Activated naive CD4-positive, alpha-beta T cell treated with anti-CD3 and anti-CD28 coated beads, Interleukin-2, amount 50 U/mL, for 24 hours (primary cell): ENCODE data around the gene SLC12A5.
A peak's percentile ranks its signal among the peaks of the same experiment; 100 is the strongest.
"Not testable (repeated sequence)": the region's sequence is repeated elsewhere in the genome, so short reads cannot be mapped to it uniquely, and the experiment has no call there.

Experiments
- H3K27ac Mint-ChIP-seq: one replicate; pipeline ENCODE4 v1.8.0; 2021; ENCODE audit warnings: mild to moderate bottlenecking, mixed read lengths
- H3K27me3 Mint-ChIP-seq: one replicate; pipeline ENCODE4 v1.8.0; 2021; ENCODE audit warnings: mixed read lengths
- H3K36me3 Mint-ChIP-seq: one replicate; pipeline ENCODE4 v1.8.0; 2021; ENCODE audit warnings: mixed read lengths
- H3K4me1 Mint-ChIP-seq: one replicate; pipeline ENCODE4 v1.8.0; 2021; ENCODE audit warnings: mixed read lengths
- H3K4me3 Mint-ChIP-seq: one replicate; pipeline ENCODE4 v1.8.0; 2021; ENCODE audit warnings: mild to moderate bottlenecking, mixed read lengths
- H3K9me3 Mint-ChIP-seq: one replicate; pipeline ENCODE4 v1.8.0; 2021; ENCODE audit warnings: mixed read lengths

SLC12A5 gene

DNA sequence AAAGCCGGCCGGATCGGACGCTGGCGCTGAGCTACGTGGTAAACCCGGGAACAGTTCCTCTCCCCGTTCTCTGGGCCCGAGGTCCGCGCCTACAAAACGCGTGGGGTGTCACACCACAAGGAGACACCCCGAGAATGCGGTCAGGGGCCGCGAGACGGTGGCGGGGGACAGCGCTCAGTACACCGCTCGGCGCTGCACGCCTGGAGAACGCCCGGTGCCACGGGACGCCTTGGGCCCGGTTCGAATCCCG is 60.1 kb downstream of the SLC12A5 start:
- Mint-ChIP-seq H3K4me1 (peaks cover 57% of the 10 kb centered on the region), H3K27ac (peak overlapping the region; percentile 77)

GRCh38 chr20:46089417-46090388 is 60.7 kb downstream of the SLC12A5 start, which contains the start of gene NCOA5:
NCOA5 (minus strand) TSS chr20:46089962; CDS start chr20:46079424, 10,538 bp downstream.
- H3K4me3 Mint-ChIP-seq: peak within 1 kb of the TSS; percentile 95
- H3K36me3 Mint-ChIP-seq: peaks cover 3% of the 10 kb centered on the region
- H3K4me1 Mint-ChIP-seq: peaks cover 50% of the 10 kb centered on the region
- H3K27ac Mint-ChIP-seq: peak within 1 kb of the TSS; percentile 95
- H3K27me3 Mint-ChIP-seq: no peaks in the 10 kb centered on the region
- H3K9me3 Mint-ChIP-seq: no peaks in the 10 kb centered on the region

More for the DNA sequence above, 60.1 kb downstream of the SLC12A5 start:
- no peaks in the 10 kb centered on the region for H3K27me3 Mint-ChIP-seq
- H3K36me3 Mint-ChIP-seq: peaks cover 3% of the 10 kb centered on the region
- H3K9me3 Mint-ChIP-seq: no peaks in the 10 kb centered on the region
- H3K4me3 Mint-ChIP-seq: peak overlapping the region; percentile 95

GRCh38 chr20:46091622-46092535 is 62.9 kb downstream of the SLC12A5 start:
- H3K4me3 Mint-ChIP-seq, H3K27ac Mint-ChIP-seq, H3K36me3 Mint-ChIP-seq, H3K27me3 Mint-ChIP-seq, H3K9me3 Mint-ChIP-seq: not testable (repeated sequence)
- peaks cover 29% of the 10 kb centered on the region for H3K4me1 Mint-ChIP-seq

DNA sequence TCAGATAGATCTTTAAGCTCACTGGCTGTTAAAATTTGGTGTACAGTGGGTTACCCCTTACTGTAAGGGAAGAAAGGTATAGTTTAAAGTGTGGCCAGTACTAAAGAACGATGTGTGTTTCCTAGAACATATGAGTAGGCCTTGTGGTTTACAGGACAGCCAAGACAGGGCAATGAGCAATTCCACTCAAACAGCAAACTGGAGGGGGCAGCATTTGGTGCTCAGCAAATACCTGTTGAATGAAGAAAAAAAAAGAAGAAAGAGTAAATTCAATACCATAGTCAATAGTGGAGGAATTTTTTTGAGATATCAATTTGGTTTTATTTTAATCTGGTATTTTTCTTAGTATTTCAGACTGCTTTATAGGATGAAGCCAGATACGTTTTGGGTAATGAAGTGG is 64.5 kb downstream of the SLC12A5 start:
- no peak overlapping the region for H3K4me3 Mint-ChIP-seq
- peaks cover 12% of the 10 kb centered on the region for H3K4me1 Mint-ChIP-seq
- no peak overlapping the region for H3K27ac Mint-ChIP-seq
- no peaks in the 10 kb centered on the region for H3K36me3 Mint-ChIP-seq
- H3K9me3 Mint-ChIP-seq: no peaks in the 10 kb centered on the region
- peaks cover 4% of the 10 kb centered on the region for H3K27me3 Mint-ChIP-seq

- peaks cover 34% of the 10 kb centered on the region for H3K27me3 Mint-ChIP-seq
- no peaks in the 10 kb centered on the region for H3K9me3 Mint-ChIP-seq
- H3K27ac Mint-ChIP-seq: no peak overlapping the region
- no peaks in the 10 kb centered on the region for H3K4me1 Mint-ChIP-seq
- H3K4me3 Mint-ChIP-seq: no peak overlapping the region
- peaks cover 2% of the 10 kb centered on the region for H3K36me3 Mint-ChIP-seq
Observed at GRCh38 chr20:46099491-46100287, 70.7 kb downstream of the SLC12A5 start.

DNA sequence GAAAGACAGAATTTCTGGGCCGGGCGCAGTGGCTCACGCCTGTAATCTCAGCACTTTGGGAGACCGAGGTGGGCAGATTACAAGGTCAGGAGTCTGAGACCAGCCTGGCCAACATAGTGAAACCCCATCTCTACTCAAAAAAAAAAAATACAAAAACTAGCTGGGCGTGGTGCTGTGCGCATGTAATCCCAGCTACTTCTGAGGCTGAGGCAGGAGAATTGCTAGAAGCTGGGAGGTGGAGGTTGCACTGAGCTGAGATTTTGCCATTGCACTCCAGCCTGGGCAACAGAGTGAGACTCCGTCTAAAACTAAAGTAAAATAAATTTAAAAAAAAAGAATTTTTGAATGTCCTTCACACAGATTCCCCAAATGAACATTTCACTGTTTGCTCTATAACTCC is 71.4 kb downstream of the SLC12A5 start:
- H3K36me3 Mint-ChIP-seq, H3K4me1 Mint-ChIP-seq, H3K27ac Mint-ChIP-seq, H3K9me3 Mint-ChIP-seq, H3K4me3 Mint-ChIP-seq: not testable (repeated sequence)
- peaks cover 38% of the 10 kb centered on the region for H3K27me3 Mint-ChIP-seq

- Mint-ChIP-seq H3K4me3 (no peak overlapping the region), H3K4me1 (no peaks in the 10 kb centered on the region), H3K27me3 (peaks cover 40% of the 10 kb centered on the region), H3K9me3 (no peaks in the 10 kb centered on the region), H3K27ac (no peak overlapping the region), H3K36me3 (peaks cover 2% of the 10 kb centered on the region)
Observed at GRCh38 chr20:46100988-46101387, 72.0 kb downstream of the SLC12A5 start.

DNA sequence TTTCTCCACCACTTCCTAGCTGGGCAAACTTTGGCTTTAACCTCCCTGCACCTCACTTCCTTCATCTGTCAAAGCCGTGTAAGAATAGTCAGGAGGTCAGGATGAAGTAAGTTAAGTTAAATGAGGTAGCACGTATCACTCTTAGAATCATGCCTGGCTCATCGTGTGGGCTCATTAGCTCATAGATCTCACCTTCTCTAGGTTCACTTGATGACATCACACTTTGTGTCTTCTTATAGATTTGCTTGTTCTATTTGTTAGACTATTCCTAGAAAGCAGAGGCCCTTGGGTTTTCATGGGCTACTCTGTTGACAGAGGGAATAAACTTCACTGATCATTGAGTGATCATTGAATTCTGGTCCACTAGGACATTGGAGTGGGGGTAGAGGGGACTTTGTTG is 72.9 kb downstream of the SLC12A5 start:
- no peak overlapping the region for H3K4me3 Mint-ChIP-seq
- H3K27ac Mint-ChIP-seq: no peak overlapping the region
- peaks cover 41% of the 10 kb centered on the region for H3K27me3 Mint-ChIP-seq
- H3K9me3 Mint-ChIP-seq: no peaks in the 10 kb centered on the region
- H3K4me1 Mint-ChIP-seq: no peaks in the 10 kb centered on the region
- peaks cover 2% of the 10 kb centered on the region for H3K36me3 Mint-ChIP-seq

- Mint-ChIP-seq H3K4me1 (no peaks in the 10 kb centered on the region), H3K36me3 (peaks cover 2% of the 10 kb centered on the region), H3K4me3 (no peak overlapping the region), H3K27me3 (peaks cover 44% of the 10 kb centered on the region), H3K27ac (no peak overlapping the region), H3K9me3 (no peaks in the 10 kb centered on the region)
Observed at GRCh38 chr20:46102940-46103339, 73.9 kb downstream of the SLC12A5 start.

DNA sequence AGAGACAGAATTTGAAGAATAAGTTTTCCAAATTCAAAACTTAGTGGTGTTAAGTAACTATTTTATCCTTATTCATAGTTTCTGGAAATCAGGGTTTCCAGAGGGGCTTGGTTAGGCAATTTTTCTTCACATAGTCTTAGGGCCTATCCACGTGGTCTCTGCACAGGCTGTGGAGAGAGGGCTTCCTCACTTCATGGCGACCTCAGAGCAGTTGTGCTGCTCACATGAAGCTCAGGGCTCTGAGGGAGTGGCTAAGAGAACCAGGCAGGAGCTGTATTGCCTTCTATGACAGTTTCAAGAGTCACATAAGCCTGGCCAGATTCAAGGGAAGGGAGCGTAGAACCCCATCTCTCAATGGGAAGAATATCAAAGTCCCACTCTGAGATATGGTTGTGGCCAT is 75.2 kb downstream of the SLC12A5 start:
- Mint-ChIP-seq H3K4me1 (no peaks in the 10 kb centered on the region), H3K4me3 (no peak overlapping the region), H3K9me3 (no peaks in the 10 kb centered on the region), H3K27me3 (peaks cover 43% of the 10 kb centered on the region), H3K27ac (no peak overlapping the region), H3K36me3 (peaks cover 2% of the 10 kb centered on the region)

- no peak overlapping the region for H3K27ac Mint-ChIP-seq
- no peak overlapping the region for H3K4me3 Mint-ChIP-seq
- peaks cover 37% of the 10 kb centered on the region for H3K27me3 Mint-ChIP-seq
- H3K4me1 Mint-ChIP-seq: no peaks in the 10 kb centered on the region
- H3K36me3 Mint-ChIP-seq: peaks cover 2% of the 10 kb centered on the region
- H3K9me3 Mint-ChIP-seq: no peaks in the 10 kb centered on the region
Observed at GRCh38 chr20:46107061-46107460, 78.0 kb downstream of the SLC12A5 start.

DNA sequence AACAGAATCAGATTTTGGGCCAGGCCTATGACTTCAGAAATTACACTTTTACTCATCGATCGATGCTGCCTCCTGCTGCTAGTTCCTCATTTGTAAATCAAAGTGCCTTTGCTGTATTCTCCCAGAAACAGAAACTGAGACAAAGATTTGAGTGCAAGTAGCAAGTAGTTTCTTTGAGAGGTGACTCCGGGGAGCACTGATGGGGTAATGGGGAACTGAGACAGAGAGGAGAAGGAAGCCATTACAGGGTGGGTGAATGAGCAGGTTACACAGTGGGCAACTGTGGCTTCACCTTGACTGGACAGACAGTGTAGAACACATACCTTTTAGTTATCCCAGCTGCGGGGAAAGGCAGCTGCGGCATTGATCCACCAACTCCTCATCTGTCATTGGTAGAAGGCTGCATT is 79.4 kb downstream of the SLC12A5 start:
- Mint-ChIP-seq H3K27ac (no peak overlapping the region), H3K9me3 (no peaks in the 10 kb centered on the region), H3K36me3 (no peaks in the 10 kb centered on the region), H3K4me1 (no peaks in the 10 kb centered on the region), H3K4me3 (no peak overlapping the region), H3K27me3 (peaks cover 29% of the 10 kb centered on the region)

DNA sequence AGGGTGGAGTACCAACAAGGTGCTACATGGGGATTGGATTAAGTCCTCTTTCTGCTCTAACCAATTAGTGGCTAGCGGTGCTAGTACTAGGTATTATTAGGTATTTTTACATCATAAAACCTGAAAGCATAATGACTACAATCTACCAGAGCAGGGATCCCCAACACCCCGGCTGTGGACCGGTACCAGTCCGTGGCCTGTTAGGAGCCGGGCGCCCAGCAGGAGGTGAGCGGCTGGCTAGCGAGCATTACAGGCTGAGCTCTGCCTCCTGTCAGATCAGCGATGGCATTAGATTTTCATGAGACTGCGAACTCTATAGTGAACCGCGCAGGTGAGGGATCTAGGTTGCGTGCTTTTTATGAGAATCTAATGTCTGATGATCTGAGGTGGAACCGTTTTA is 80.0 kb downstream of the SLC12A5 start:
- Mint-ChIP-seq H3K4me1 (no peaks in the 10 kb centered on the region), H3K27ac (no peak overlapping the region), H3K27me3 (peaks cover 28% of the 10 kb centered on the region), H3K36me3 (no peaks in the 10 kb centered on the region), H3K9me3 (no peaks in the 10 kb centered on the region), H3K4me3 (no peak overlapping the region)
